ENCODE results near the gene MYMX. TPM values are rescaled to one million over a fixed set of nuclear protein-coding genes. Genes with fewer than 3 reads are reported as not detected.

MYMX gene
- total and polyA plus RNA-seq, 4 donors, result 0.21 TPM; not detected in 3

GRCh38 chr6:44265007-44265721 is 48.4 kb downstream of the MYMX start, which contains the start of gene NFKBIE:
Gene NFKBIE (minus strand): TSS chr6:44265551. CDS start chr6:44265346, 205 bp downstream.
- 0 to 1% methylated on average over 35 to 72 of the region's 72 CpGs for WGBS, 2 donors
- ATAC-seq (ENCODE audit: insufficient read depth, low FRiP score) (peak; percentile 91), DNase-seq (peak; percentile 94 to 97 (median 96))
- Histone ChIP-seq H3K36me3 (ENCODE audit: control insufficient read depth in 4 of 4, insufficient read depth in 4 of 4, low read length in 4 of 4) (peaks cover 0 to 10% (median 7%) of the 10 kb centered on the region in 4 donors), H3K27me3 (ENCODE audit: control insufficient read depth in 3 of 3, insufficient read depth in 3 of 3, low read length in 2 of 3) (peaks cover 0 to 17% (median 14%) of the 10 kb centered on the region in 3 donors), H3K4me1 (ENCODE audit: control insufficient read depth in 5 of 5, insufficient read depth in 5 of 5, low read length in 5 of 5) (peaks cover 6 to 26% (median 12%) of the 10 kb centered on the region in 5 donors), H3K27ac (ENCODE audit: low read depth in 1 of 2, low read length in 1 of 2) (peak within 1 kb of the TSS; percentile 85 to 89), H3K9ac (ENCODE audit: insufficient read depth in 1 of 2, low read length in 2 of 2) (peak within 1 kb of the TSS in 1 of 2 donors; percentile 72), H3K4me3 (peak within 1 kb of the TSS; percentile 87), H3K9me3 (ENCODE audit: control insufficient read depth in 4 of 4, insufficient read depth in 3 of 4, low read length in 3 of 4) (no peaks in the 10 kb centered on the region)
- TF ChIP-seq, protein P1, sequence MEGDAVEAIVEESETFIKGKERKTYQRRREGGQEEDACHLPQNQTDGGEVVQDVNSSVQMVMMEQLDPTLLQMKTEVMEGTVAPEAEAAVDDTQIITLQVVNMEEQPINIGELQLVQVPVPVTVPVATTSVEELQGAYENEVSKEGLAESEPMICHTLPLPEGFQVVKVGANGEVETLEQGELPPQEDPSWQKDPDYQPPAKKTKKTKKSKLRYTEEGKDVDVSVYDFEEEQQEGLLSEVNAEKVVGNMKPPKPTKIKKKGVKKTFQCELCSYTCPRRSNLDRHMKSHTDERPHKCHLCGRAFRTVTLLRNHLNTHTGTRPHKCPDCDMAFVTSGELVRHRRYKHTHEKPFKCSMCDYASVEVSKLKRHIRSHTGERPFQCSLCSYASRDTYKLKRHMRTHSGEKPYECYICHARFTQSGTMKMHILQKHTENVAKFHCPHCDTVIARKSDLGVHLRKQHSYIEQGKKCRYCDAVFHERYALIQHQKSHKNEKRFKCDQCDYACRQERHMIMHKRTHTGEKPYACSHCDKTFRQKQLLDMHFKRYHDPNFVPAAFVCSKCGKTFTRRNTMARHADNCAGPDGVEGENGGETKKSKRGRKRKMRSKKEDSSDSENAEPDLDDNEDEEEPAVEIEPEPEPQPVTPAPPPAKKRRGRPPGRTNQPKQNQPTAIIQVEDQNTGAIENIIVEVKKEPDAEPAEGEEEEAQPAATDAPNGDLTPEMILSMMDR (IDR thresholded peaks at IDR 0.05; ENCODE audit: control extremely low read depth, extremely low read depth), result peak; percentile 7

- DNase-seq, result no peak
- TF ChIP-seq, protein P1 (IDR thresholded peaks at IDR 0.05; ENCODE audit: control extremely low read depth, extremely low read depth), result no peak
- no peak overlapping the region for H3K27ac ChIP-seq (ENCODE audit: low read depth in 1 of 2, low read length in 1 of 2)
Observed at GRCh38 chr6:44265722-44266233, 49.1 kb downstream of the MYMX start.

DNA sequence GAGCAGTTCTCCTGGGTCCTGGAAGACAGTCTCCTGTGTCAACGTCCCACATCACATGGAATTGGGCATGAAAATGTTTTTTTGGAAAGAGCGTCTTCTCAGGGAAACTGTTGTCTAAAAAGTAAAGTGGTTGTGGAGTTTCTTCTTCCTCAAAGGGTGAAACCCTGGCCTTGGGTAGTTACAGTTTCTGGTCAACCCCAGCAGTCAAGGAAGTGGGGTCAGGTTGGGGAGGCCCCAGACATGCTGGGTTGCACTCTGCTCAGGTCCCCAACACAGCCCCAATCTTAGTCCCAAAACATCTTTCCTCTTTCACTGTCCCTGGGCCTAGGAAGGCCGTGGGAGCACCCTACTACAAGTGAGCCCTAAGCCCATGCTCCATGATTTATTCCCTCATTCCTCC is 49.6 kb downstream of the MYMX start:
- WGBS, 2 donors, result 72 to 84% methylated on average over 3 of the region's 3 CpGs

More at GRCh38 chr6:44265722-44266233, 49.1 kb downstream of the MYMX start:
- ATAC-seq (ENCODE audit: insufficient read depth, low FRiP score), result no peak
- no peak overlapping the region for H3K4me3 ChIP-seq
- peaks cover 0 to 8% (median 6%) of the 10 kb centered on the region in 4 donors for H3K36me3 ChIP-seq (ENCODE audit: control insufficient read depth in 4 of 4, insufficient read depth in 4 of 4, low read length in 4 of 4)
- WGBS, 2 donors, result 62 to 65% methylated on average over 17 of the region's 17 CpGs
- H3K27me3 ChIP-seq (ENCODE audit: control insufficient read depth in 3 of 3, insufficient read depth in 3 of 3, low read length in 2 of 3), result peaks cover 0 to 17% (median 14%) of the 10 kb centered on the region in 3 donors
- peaks cover 6 to 26% (median 12%) of the 10 kb centered on the region in 5 donors for H3K4me1 ChIP-seq (ENCODE audit: control insufficient read depth in 5 of 5, insufficient read depth in 5 of 5, low read length in 5 of 5)
- no peak overlapping the region for H3K9ac ChIP-seq (ENCODE audit: insufficient read depth in 1 of 2, low read length in 2 of 2)
- no peaks in the 10 kb centered on the region for H3K9me3 ChIP-seq (ENCODE audit: control insufficient read depth in 4 of 4, insufficient read depth in 3 of 4, low read length in 3 of 4)

More for the DNA sequence above, 49.6 kb downstream of the MYMX start:
- Histone ChIP-seq H3K4me3 (no peak overlapping the region), H3K36me3 (ENCODE audit: control insufficient read depth in 4 of 4, insufficient read depth in 4 of 4, low read length in 4 of 4) (peaks cover 0 to 6% (median 3%) of the 10 kb centered on the region in 4 donors), H3K9ac (ENCODE audit: insufficient read depth in 1 of 2, low read length in 2 of 2) (no peak overlapping the region), H3K27ac (ENCODE audit: low read depth in 1 of 2, low read length in 1 of 2) (no peak overlapping the region), H3K9me3 (ENCODE audit: control insufficient read depth in 4 of 4, insufficient read depth in 3 of 4, low read length in 3 of 4) (no peaks in the 10 kb centered on the region), H3K27me3 (ENCODE audit: control insufficient read depth in 3 of 3, insufficient read depth in 3 of 3, low read length in 2 of 3) (peaks cover 0 to 22% (median 15%) of the 10 kb centered on the region in 3 donors), H3K4me1 (ENCODE audit: control insufficient read depth in 5 of 5, insufficient read depth in 5 of 5, low read length in 5 of 5) (peaks cover 6 to 26% (median 12%) of the 10 kb centered on the region in 5 donors)
- TF ChIP-seq, protein P1 (IDR thresholded peaks at IDR 0.05; ENCODE audit: control extremely low read depth, extremely low read depth), result no peak
- DNase-seq (no peak), ATAC-seq (ENCODE audit: insufficient read depth, low FRiP score) (no peak)
